H9 (cell line): ENCODE results near the gene KRT77. TPM values are rescaled to one million over a fixed set of nuclear protein-coding genes. Genes with fewer than 3 reads are reported as not detected.

Source experiments
- DNase-seq: peaks from one replicate; pipeline ENCODE4 v3.0.0-alpha.2; 2017
- H2AFZ ChIP-seq: one replicate; pipeline ENCODE4 v1.6.1; 2013; ENCODE audit warnings: mild to moderate bottlenecking, low read length, control low read depth, moderate library complexity
- H2AK5ac ChIP-seq: 2 replicates; pipeline ENCODE4 v1.6.1; 2013; ENCODE audit warnings: low read length, control low read depth, mixed read lengths; ENCODE audit not compliant: insufficient read length
- H2BK120ac ChIP-seq: one replicate; pipeline ENCODE4 v1.6.1; 2013; ENCODE audit warnings: low read depth, mild to moderate bottlenecking, low read length, control low read depth, inconsistent platforms; ENCODE audit not compliant: poor library complexity, severe bottlenecking
- H2BK12ac ChIP-seq: 2 replicates; pipeline ENCODE4 v1.6.1; 2013; ENCODE audit warnings: low read length, control low read depth, mixed read lengths, low read depth; ENCODE audit not compliant: insufficient read length
- H2BK15ac ChIP-seq: 2 replicates; pipeline ENCODE4 v1.6.1; 2013; ENCODE audit warnings: low read depth, low read length, control low read depth
- H2BK20ac ChIP-seq: one replicate; pipeline ENCODE4 v1.6.1; 2013; ENCODE audit warnings: low read depth, mild to moderate bottlenecking, low read length, control low read depth, inconsistent platforms; ENCODE audit not compliant: poor library complexity, severe bottlenecking
- H2BK5ac ChIP-seq: 2 replicates; pipeline ENCODE4 v1.6.1; 2013; ENCODE audit warnings: low read length, control low read depth, mixed read lengths; ENCODE audit not compliant: insufficient read length
- H3K14ac ChIP-seq: 2 replicates; pipeline ENCODE4 v1.6.1; 2013; ENCODE audit warnings: low read length, control low read depth; ENCODE audit not compliant: insufficient read depth
- H3K18ac ChIP-seq: 2 replicates; pipeline ENCODE4 v1.6.1; 2013; ENCODE audit warnings: low read depth, mild to moderate bottlenecking, mixed read lengths, low read length, control low read depth; ENCODE audit not compliant: insufficient read length
- H3K23ac ChIP-seq: 2 replicates; pipeline ENCODE4 v1.6.1; 2013; ENCODE audit warnings: low read length, control low read depth, mixed read lengths, low read depth; ENCODE audit not compliant: insufficient read length
- H3K23me2 ChIP-seq: 2 replicates; pipeline ENCODE4 v1.6.1; 2013; ENCODE audit warnings: low read depth, mild to moderate bottlenecking, mixed read lengths, low read length, control low read depth; ENCODE audit not compliant: insufficient read length, poor library complexity, severe bottlenecking
- H3K27ac ChIP-seq: 2 replicates; pipeline ENCODE4 v1.5.1; 2013; ENCODE audit warnings: low read length, control low read depth, mixed read lengths, low read depth; ENCODE audit not compliant: insufficient read length
- H3K27me3 ChIP-seq: 2 replicates; pipeline ENCODE4 v1.6.1; 2013; ENCODE audit warnings: low read length, control low read depth, inconsistent platforms; ENCODE audit not compliant: insufficient read depth
- H3K4ac ChIP-seq: 2 replicates; pipeline ENCODE4 v1.6.1; 2013; ENCODE audit warnings: low read depth, mild to moderate bottlenecking, control low read depth, inconsistent platforms, low read length, moderate library complexity
- H3K4me1 ChIP-seq: 2 replicates; pipeline ENCODE4 v1.6.1; 2013; ENCODE audit warnings: low read length, control low read depth, inconsistent platforms; ENCODE audit not compliant: insufficient read depth
- H3K4me2 ChIP-seq: 2 replicates; pipeline ENCODE4 v1.6.1; 2013; ENCODE audit warnings: low read length, control low read depth, mixed read lengths; ENCODE audit not compliant: insufficient read length, insufficient read depth
- H3K56ac ChIP-seq: 2 replicates; pipeline ENCODE4 v1.6.1; 2013; ENCODE audit warnings: low read depth, mild to moderate bottlenecking, mixed read lengths, low read length, control low read depth; ENCODE audit not compliant: insufficient read length
- H3K79me1 ChIP-seq: 2 replicates; pipeline ENCODE4 v1.6.1; 2013; ENCODE audit warnings: low read depth, mild to moderate bottlenecking, moderate library complexity, low read length, control low read depth, inconsistent platforms; ENCODE audit not compliant: insufficient read depth, poor library complexity, severe bottlenecking
- H3K79me2 ChIP-seq: 2 replicates; pipeline ENCODE4 v1.6.1; 2013; ENCODE audit warnings: low read length, control low read depth, inconsistent platforms; ENCODE audit not compliant: insufficient read depth
- H3K9ac ChIP-seq: 2 replicates; pipeline ENCODE4 v1.6.1; 2013; ENCODE audit warnings: low read length, control low read depth, mixed read lengths; ENCODE audit not compliant: insufficient read length; ENCODE audit errors: extremely low read depth
- H3K9me3 ChIP-seq: one replicate; pipeline ENCODE4 v1.6.1; 2013; ENCODE audit warnings: low read depth, low read length, inconsistent platforms; ENCODE audit not compliant: control insufficient read depth
- H3T11ph ChIP-seq: one replicate; pipeline ENCODE4 v1.6.1; 2013; ENCODE audit warnings: mild to moderate bottlenecking, low read length, control low read depth, inconsistent platforms
- H4K20me1 ChIP-seq: one replicate; pipeline ENCODE4 v1.6.1; 2013; ENCODE audit not compliant: control insufficient read depth, insufficient read length, insufficient read depth
- H4K5ac ChIP-seq: 2 replicates; pipeline ENCODE4 v1.6.1; 2013; ENCODE audit warnings: low read depth, mild to moderate bottlenecking, mixed read lengths, low read length, control low read depth; ENCODE audit not compliant: insufficient read length
- H4K8ac ChIP-seq: replicated peaks from 2 replicates; pipeline ENCODE4 v1.6.1; 2013; ENCODE audit warnings: low read length, control low read depth, mixed read lengths, low read depth; ENCODE audit not compliant: insufficient read length
- H4K91ac ChIP-seq: 2 replicates; pipeline ENCODE4 v1.6.1; 2013; ENCODE audit warnings: low read depth, mild to moderate bottlenecking, moderate library complexity, mixed read lengths, low read length, control low read depth; ENCODE audit not compliant: insufficient read length
- H3K27ac Mint-ChIP-seq, 3 experiments: 2 replicates in 2 of 3; 3 replicates in 1 of 3; pipeline ENCODE4 v1.8.0; 2020 to 2021; ENCODE audit warnings: mixed read lengths in 3 of 3, mild to moderate bottlenecking in 1 of 3, moderate library complexity in 1 of 3
- H3K27me3 Mint-ChIP-seq: 2 replicates; pipeline ENCODE4 v1.8.0; 2021; ENCODE audit warnings: low read depth, mild to moderate bottlenecking, moderate library complexity, mixed read lengths
- H3K36me3 Mint-ChIP-seq, 3 experiments: 2 replicates in 2 of 3; 3 replicates in 1 of 3; pipeline ENCODE4 v1.8.0; 2020 to 2021; ENCODE audit warnings: low read depth in 3 of 3, mixed read lengths in 3 of 3; ENCODE audit not compliant: insufficient read depth in 1 of 3
- H3K4me1 Mint-ChIP-seq, 2 experiments: 2 replicates each; pipeline ENCODE4 v1.8.0; 2020; ENCODE audit warnings: mixed read lengths in 2 of 2
- H3K4me3 Mint-ChIP-seq, 2 experiments: 2 replicates in 1 of 2; 3 replicates in 1 of 2; pipeline ENCODE4 v1.8.0; 2020 to 2021; ENCODE audit warnings: mild to moderate bottlenecking in 2 of 2, mixed read lengths in 2 of 2, moderate library complexity in 1 of 2
- H3K9me3 Mint-ChIP-seq, 2 experiments: 2 replicates in 1 of 2; 3 replicates in 1 of 2; pipeline ENCODE4 v1.8.0; 2020; ENCODE audit warnings: mild to moderate bottlenecking in 2 of 2, mixed read lengths in 2 of 2, moderate library complexity in 1 of 2
- WGBS: extraction: QIAGEN DNeasy Blood & Tissue Kit; methylation state at CpG from one replicate; pipeline ENCODE4 v1.1.7; 2013; ENCODE audit warnings: missing lambda C conversion rate, low lambda C conversion rate, mixed read lengths; ENCODE audit not compliant: insufficient read length; ENCODE audit errors: extremely low coverage; 5-methylcytosine and 5-hydroxymethylcytosine counted together
- total RNA-seq: library from RNA; stranded (reverse); gene quantifications from 2 replicates; pipeline ENCODE4 v1.2.1, GENCODE V29; 2021
- TF ChIP-seq, protein P1 (sequence below): fragments of 200-600 bp; sonication (generic); conservative IDR thresholded peaks from 3 replicates; pipeline ENCODE4 v1.8.0; 2021; ENCODE audit warnings: antibody characterized with exemption, mild to moderate bottlenecking

Gene KRT77
- total RNA-seq, 1 experiment from 2014 or later = not detected

DNA sequence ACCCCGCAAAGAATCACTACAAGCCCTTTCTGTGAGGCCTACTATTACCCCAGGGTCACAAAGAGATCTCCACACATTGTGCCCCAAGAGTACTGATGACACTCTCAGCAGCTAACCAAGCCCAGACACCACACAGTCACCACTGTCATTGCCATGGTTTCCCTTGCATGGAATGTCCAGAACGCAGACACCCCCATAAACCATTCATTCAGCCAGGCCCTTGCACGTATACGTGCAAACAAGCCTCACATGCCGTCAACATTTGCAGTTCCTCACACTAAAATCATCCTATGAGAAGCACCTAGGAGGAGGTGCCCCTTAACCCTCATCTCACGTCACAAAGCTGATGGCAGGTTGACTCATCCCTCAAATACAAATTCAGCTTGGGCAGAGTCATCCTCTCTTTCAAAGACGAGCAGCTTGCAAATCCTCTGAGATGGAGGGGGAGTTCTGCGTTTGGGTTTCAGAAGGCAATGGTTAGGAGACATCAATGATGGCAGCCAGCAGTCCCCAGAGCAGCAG, 17.1 kb upstream of the KRT77 start:
- H2BK120ac ChIP-seq = no peak overlapping the region
- H3K79me2 ChIP-seq = no peaks in the 10 kb centered on the region
- no peaks in the 10 kb centered on the region for H4K20me1 ChIP-seq
- no peak overlapping the region for H4K8ac ChIP-seq
- no peak for DNase-seq
- no peak overlapping the region for H3K27ac ChIP-seq
- Mint-ChIP-seq H3K4me1 (peaks cover 0 to 3% of the 10 kb centered on the region in 2 experiments; a peak in 2 of 4 replicates), H3K27me3 (peaks cover 33% of the 10 kb centered on the region), H3K27ac (no peak overlapping the region), H3K9me3 (peaks cover 0 to 2% of the 10 kb centered on the region in 2 experiments; a peak in 2 of 5 replicates), H3K36me3 (no peaks in the 10 kb centered on the region), H3K4me3 (no peak overlapping the region)
- H3K4me1 ChIP-seq = no peaks in the 10 kb centered on the region
- H3K23ac ChIP-seq = no peak overlapping the region
- H2BK15ac ChIP-seq = no peak overlapping the region
- H3K18ac ChIP-seq = no peak overlapping the region
- no peak overlapping the region for H4K91ac ChIP-seq
- no peaks in the 10 kb centered on the region for H3K79me1 ChIP-seq
- H3K9ac ChIP-seq = no peak overlapping the region
- H2BK20ac ChIP-seq = no peak overlapping the region
- no peak overlapping the region for H4K5ac ChIP-seq
- H2BK5ac ChIP-seq = no peak overlapping the region
- H3K9me3 ChIP-seq = no peaks in the 10 kb centered on the region
- H3K4ac ChIP-seq = no peak overlapping the region
- no peaks in the 10 kb centered on the region for H3K23me2 ChIP-seq
- no peaks in the 10 kb centered on the region; the same call in 1 of the 2 replicates for H3K27me3 ChIP-seq
- H3K14ac ChIP-seq = no peak overlapping the region
- no peak overlapping the region for H2AK5ac ChIP-seq
- no peak overlapping the region for H3K56ac ChIP-seq
- no peak overlapping the region for H2BK12ac ChIP-seq
- no CpG with 5 or more reads among the region's 8 CpGs for WGBS
- TF ChIP-seq, protein P1, sequence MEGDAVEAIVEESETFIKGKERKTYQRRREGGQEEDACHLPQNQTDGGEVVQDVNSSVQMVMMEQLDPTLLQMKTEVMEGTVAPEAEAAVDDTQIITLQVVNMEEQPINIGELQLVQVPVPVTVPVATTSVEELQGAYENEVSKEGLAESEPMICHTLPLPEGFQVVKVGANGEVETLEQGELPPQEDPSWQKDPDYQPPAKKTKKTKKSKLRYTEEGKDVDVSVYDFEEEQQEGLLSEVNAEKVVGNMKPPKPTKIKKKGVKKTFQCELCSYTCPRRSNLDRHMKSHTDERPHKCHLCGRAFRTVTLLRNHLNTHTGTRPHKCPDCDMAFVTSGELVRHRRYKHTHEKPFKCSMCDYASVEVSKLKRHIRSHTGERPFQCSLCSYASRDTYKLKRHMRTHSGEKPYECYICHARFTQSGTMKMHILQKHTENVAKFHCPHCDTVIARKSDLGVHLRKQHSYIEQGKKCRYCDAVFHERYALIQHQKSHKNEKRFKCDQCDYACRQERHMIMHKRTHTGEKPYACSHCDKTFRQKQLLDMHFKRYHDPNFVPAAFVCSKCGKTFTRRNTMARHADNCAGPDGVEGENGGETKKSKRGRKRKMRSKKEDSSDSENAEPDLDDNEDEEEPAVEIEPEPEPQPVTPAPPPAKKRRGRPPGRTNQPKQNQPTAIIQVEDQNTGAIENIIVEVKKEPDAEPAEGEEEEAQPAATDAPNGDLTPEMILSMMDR = no peak
- H2AFZ ChIP-seq = no peak overlapping the region
- H3K4me2 ChIP-seq = no peak overlapping the region
- no peak overlapping the region for H3T11ph ChIP-seq
